K562 (cell line): ENCODE results near the gene SORT1. TPM values are rescaled to one million over a fixed set of nuclear protein-coding genes. Genes with fewer than 3 reads are reported as not detected.
A peak's percentile ranks its signal among the peaks of the same experiment; 100 is the strongest.

Source experiments
- ARID1B ChIP-seq: fragments of 450-650 bp; IDR thresholded peaks from 2 replicates; pipeline ENCODE4 v1.6.1; 2016; ENCODE audit warnings: antibody characterized with exemption, mild to moderate bottlenecking, inconsistent platforms
- ATF6 ChIP-seq: sonication (generic); formaldehyde crosslinking; IDR thresholded peaks from 2 replicates; pipeline ENCODE4 v1.4.0; 2020; ENCODE audit warnings: mild to moderate bottlenecking, missing genetic modification reagents
- CBFA2T3 ChIP-seq: fragments of 450-650 bp; IDR thresholded peaks from 2 replicates; pipeline ENCODE4 v1.6.1; 2017
- CXXC5 ChIP-seq: fragments of 250-450 bp; sonication (Bioruptor Pico); IDR thresholded peaks from 2 replicates; pipeline ENCODE4 v1.8.0; 2022; ENCODE audit warnings: inconsistent platforms, mild to moderate bottlenecking, moderate library complexity
- DDX20 ChIP-seq: fragments of 450-650 bp; IDR thresholded peaks from 2 replicates; pipeline ENCODE4 v1.6.1; 2016; ENCODE audit warnings: missing genetic modification characterization, low read depth, mild to moderate bottlenecking, missing compliant biosample characterization, moderate library complexity
- EGR1 ChIP-seq: fragments of 450-650 bp; conservative IDR thresholded peaks from 2 replicates; pipeline ENCODE4 v1.6.1; 2017; ENCODE audit warnings: mild to moderate bottlenecking
- ETS2 ChIP-seq: IDR thresholded peaks from 2 replicates; pipeline ENCODE4 v1.6.1; 2016; ENCODE audit warnings: borderline replicate concordance, missing genetic modification characterization, mild to moderate bottlenecking, moderate library complexity, missing compliant biosample characterization; ENCODE audit not compliant: poor library complexity, severe bottlenecking
- ETV1 ChIP-seq: fragments of 450-650 bp; conservative IDR thresholded peaks from 2 replicates; pipeline ENCODE4 v1.6.1; 2016; ENCODE audit warnings: missing genetic modification characterization, control low read depth, low read depth, missing compliant biosample characterization
- HIVEP1 ChIP-seq: fragments of 250-450 bp; sonication (Bioruptor Pico); IDR thresholded peaks from 2 replicates; pipeline ENCODE4 v1.4.0; 2020; ENCODE audit warnings: mild to moderate bottlenecking
- HMBOX1 ChIP-seq: sonication (generic); IDR thresholded peaks from 2 replicates; pipeline ENCODE4 v1.6.1; 2016
- HMG20B ChIP-seq: fragments of 250-450 bp; sonication (Bioruptor Pico); IDR thresholded peaks from 2 replicates; pipeline ENCODE4 v1.5.0; 2021; ENCODE audit warnings: mild to moderate bottlenecking
- IFI16 ChIP-seq: fragments of 250-450 bp; sonication (Bioruptor Pico); IDR thresholded peaks from 2 replicates; pipeline ENCODE4 v2.1.2; 2022; ENCODE audit warnings: mild to moderate bottlenecking, inconsistent platforms
- MCM5 ChIP-seq: fragments of 450-650 bp; IDR thresholded peaks from 2 replicates; pipeline ENCODE4 v1.6.1; 2016; ENCODE audit warnings: low read depth
- MITF ChIP-seq: IDR thresholded peaks from 2 replicates; pipeline ENCODE4 v1.6.1; 2014; ENCODE audit warnings: antibody characterized with exemption
- PCBP2 ChIP-seq: fragments of 200-400 bp; formaldehyde crosslinking; IDR thresholded peaks from 2 replicates; pipeline ENCODE4 v1.6.1; 2018; ENCODE audit warnings: low read length, low read depth, mild to moderate bottlenecking, moderate library complexity; ENCODE audit not compliant: poor library complexity, severe bottlenecking
- PHF21A ChIP-seq: fragments of 450-650 bp; IDR thresholded peaks from 2 replicates; pipeline ENCODE4 v1.6.1; 2017; ENCODE audit warnings: low read depth, borderline replicate concordance
- SP2 ChIP-seq: IDR thresholded peaks from 2 replicates; pipeline ENCODE4 v1.6.1; 2011; ENCODE audit warnings: mild to moderate bottlenecking, low read depth, low read length, moderate library complexity; ENCODE audit not compliant: poor library complexity, severe bottlenecking; ENCODE audit errors: extremely low read depth
- SRSF7 ChIP-seq: fragments of 200-400 bp; formaldehyde crosslinking; optimal IDR thresholded peaks from 2 replicates; pipeline ENCODE3; 2017; ENCODE audit warnings: mild to moderate bottlenecking, low read depth, low read length
- STAG1 ChIP-seq: sonication (generic); formaldehyde crosslinking; IDR thresholded peaks from 2 replicates; pipeline ENCODE4 v1.5.0; 2020; ENCODE audit warnings: missing genetic modification reagents, borderline replicate concordance
- ZC3H4 ChIP-seq: sonication (generic); formaldehyde crosslinking; IDR thresholded peaks from 2 replicates; pipeline ENCODE4 v1.9.0; 2021; ENCODE audit warnings: missing genetic modification reagents, borderline replicate concordance
- ZFP30 ChIP-seq: fragments of 250-450 bp; sonication (Bioruptor Pico); IDR thresholded peaks from 2 replicates; pipeline ENCODE4 v1.8.0; 2022; ENCODE audit warnings: moderate library complexity, mild to moderate bottlenecking, inconsistent platforms, borderline replicate concordance
- ZNF263 ChIP-seq: sonication (generic); formaldehyde crosslinking; IDR thresholded peaks from 2 replicates; pipeline ENCODE4 v1.8.0; 2022; ENCODE audit warnings: mild to moderate bottlenecking, missing genetic modification reagents, borderline replicate concordance
- ZNF445 ChIP-seq: fragments of 250-450 bp; sonication (Bioruptor Pico); IDR thresholded peaks from 2 replicates; pipeline ENCODE4 v1.4.0; 2020; ENCODE audit warnings: low read depth, mild to moderate bottlenecking, moderate library complexity
- ZNF699 ChIP-seq: fragments of 250-450 bp; sonication (Bioruptor Pico); IDR thresholded peaks from 2 replicates; pipeline ENCODE4 v1.8.0; 2021; ENCODE audit warnings: mild to moderate bottlenecking, moderate library complexity; ENCODE audit not compliant: insufficient replicate concordance
- ZNF77 ChIP-seq: fragments of 250-450 bp; sonication (Bioruptor Pico); IDR thresholded peaks from 2 replicates; pipeline ENCODE4 v1.5.0; 2020
- polyA plus RNA-seq, 8 experiments: library from polyadenylated mRNA; depleted of rRNA in 4 of 8; stranded (reverse) in 5 of 8; unstranded in 3 of 8; fragments of >200 nt; fragmentation: Nextera tagmentation in 2 of 8; fragmentation: Illumina TruSeq in 1 of 8; extraction: Ambion mirVana in 2 of 8; extraction: Trizol in 1 of 8; gene quantifications; 2 replicates each; pipeline versions ENCODE4 v1.2.1 to v1.2.3, GENCODE V29; 2011 to 2014; ENCODE audit warnings: inconsistent platforms in 1 of 8, missing spikeins in 1 of 8
- total RNA-seq, 7 experiments: library from RNA; depleted of rRNA in 6 of 7; stranded (reverse); fragments of >200 nt in 6 of 7; fragmentation: Illumina TruSeq in 2 of 7; extraction: Trizol in 2 of 7; gene quantifications; 2 replicates each; pipeline versions ENCODE4 v1.2.1 to v1.2.3, GENCODE V29; 2011 to 2021; ENCODE audit warnings: low replicate concordance in 1 of 7

The SORT1 gene
- total and polyA plus RNA-seq, 9 of the 15 experiments (the other 6 are each of a cell fraction or from before 2014, with no cell fraction given): 27.4 to 112 (median 65.0) TPM

DNA sequence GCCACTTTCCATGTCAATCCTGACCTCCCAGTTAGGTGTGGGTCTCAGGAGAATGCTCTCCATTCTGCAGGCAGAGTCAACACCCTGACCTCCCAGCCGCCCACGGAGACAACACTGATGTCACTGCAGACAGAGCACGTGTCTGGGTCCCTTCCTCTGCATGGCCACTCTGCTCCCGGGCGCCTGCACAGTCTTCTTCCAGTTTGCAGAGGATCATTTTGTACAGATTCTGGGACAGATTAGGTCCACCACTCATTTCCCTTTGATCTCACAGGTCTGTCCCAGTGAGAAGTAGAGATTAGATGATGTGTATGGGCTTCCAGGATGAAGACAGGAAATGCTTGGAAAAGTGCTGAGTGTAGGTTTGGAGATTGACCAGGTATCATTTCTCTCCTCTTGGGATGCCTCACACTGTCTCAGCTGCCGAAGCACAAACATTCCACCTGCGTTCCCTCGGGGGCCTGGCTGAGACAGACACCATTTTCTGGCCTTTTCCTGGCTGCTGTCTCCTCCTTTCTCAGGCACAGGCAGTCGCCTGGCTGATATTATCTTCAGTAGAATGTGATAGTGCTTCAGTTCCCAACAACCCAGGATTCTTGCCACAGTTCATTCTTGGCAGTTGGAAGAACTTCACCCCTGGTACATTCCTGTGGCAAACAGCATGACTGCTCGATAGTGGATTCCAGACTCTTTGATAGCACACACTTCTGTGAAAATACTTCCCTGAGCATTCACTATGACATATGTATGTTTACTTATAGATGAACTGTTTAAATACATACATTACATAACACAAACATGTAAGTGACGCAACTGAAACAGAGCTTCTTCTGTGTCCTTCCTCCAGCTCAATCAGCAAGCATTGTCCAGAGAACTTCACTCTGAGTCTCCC lies 98.8 kb downstream of the SORT1 start (continued):
- no peak for TF ChIP-seq HMBOX1
- TF ChIP-seq DDX20: no peak
- no peak for TF ChIP-seq SP2
- TF ChIP-seq MCM5: no peak
- TF ChIP-seq CBFA2T3: no peak
- peak; percentile 94 for TF ChIP-seq EGR1
- TF ChIP-seq ETS2: no peak
- no peak for TF ChIP-seq IFI16 (CRISPR knock-in tag)
- no peak for TF ChIP-seq SRSF7
- TF ChIP-seq ZNF445: no peak
- no peak for TF ChIP-seq ZC3H4 (CRISPR knock-in tag)
- TF ChIP-seq CXXC5: peak; percentile 52; the same call in 1 of the 2 replicates
- 0 out of 2 replicates have a peak, but pooled peaks have one; percentile 18 for TF ChIP-seq PHF21A
- no peak for TF ChIP-seq ZNF263 (CRISPR knock-in tag)
- no peak for TF ChIP-seq ARID1B
- TF ChIP-seq HMG20B: no peak
- TF ChIP-seq ZFP30 (CRISPR knock-in tag): no peak
- TF ChIP-seq MITF: no peak
- TF ChIP-seq STAG1 (CRISPR knock-in tag): no peak
- TF ChIP-seq ETV1: 0 out of 2 replicates have a peak, but pooled peaks have one; percentile 55
- TF ChIP-seq ATF6 (CRISPR knock-in tag): no peak
- TF ChIP-seq ZNF77 (CRISPR knock-in tag): no peak
- TF ChIP-seq ZNF699 (CRISPR knock-in tag): no peak
- no peak for TF ChIP-seq HIVEP1
- no peak for TF ChIP-seq PCBP2
